ENCODE measurements around the gene COX6A1. TPM values are rescaled to one million over a fixed set of nuclear protein-coding genes. Genes with fewer than 3 reads are reported as not detected.

The COX6A1 gene
- total and polyA plus RNA-seq, 3 experiments from 2014 or later: 475 to 785 (median 475) TPM

GRCh38 chr12:120470150-120470784 lies 32.4 kb downstream of the COX6A1 start:
- peaks cover 46% of the 10 kb centered on the region for H3K4me1 ChIP-seq (ENCODE audit: insufficient read depth, low read length)
- H3K27ac ChIP-seq (ENCODE audit: low read depth, low read length): peak overlapping the region; percentile 73
- no peaks in the 10 kb centered on the region for H3K9me3 Mint-ChIP-seq
- peak overlapping the region; percentile 79 to 97 (median 92) for H3K27ac Mint-ChIP-seq
- peaks cover 46 to 61% (median 54%) of the 10 kb centered on the region in 3 donors for H3K4me1 Mint-ChIP-seq
- ChIA-PET CTCF (interaction anchor here (0.7 to 4.9 kb wide), 16 partner anchors 11 to 421 kb away, joined by 3 to 36 read pairs (median 4); partner anchors contain the start of gene DYNLL1), POLR2A (interaction anchor here (0.5 to 3.2 kb wide), 4 partner anchors 26 to 978 kb away, joined by 3 to 36 read pairs (median 12); partner anchors contain the start of genes DYNLL1, POP5, RNU4-1 and RNU4-2)
- no peak for DNase-seq
- H3K36me3 ChIP-seq (ENCODE audit: insufficient read depth, low read length): peaks cover 16% of the 10 kb centered on the region
- H3K36me3 Mint-ChIP-seq: peaks cover 2 to 24% (median 8%) of the 10 kb centered on the region in 3 donors
- H3K27me3 ChIP-seq (ENCODE audit: insufficient read depth, low read length, poor library complexity, severe bottlenecking): no peaks in the 10 kb centered on the region
- peak overlapping the region; percentile 86 for H3K4me3 ChIP-seq (ENCODE audit: low read length)
- no peaks in the 10 kb centered on the region for H3K9me3 ChIP-seq (ENCODE audit: low read length)
- H3K27me3 Mint-ChIP-seq: peaks cover 0 to 3% of the 10 kb centered on the region in 2 donors
- H3K4me3 Mint-ChIP-seq: peak overlapping the region; percentile 81 to 96 (median 92)

GRCh38 chr12:120472521-120472920 lies 34.6 kb downstream of the COX6A1 start:
- no peak overlapping the region for H3K4me3 ChIP-seq (ENCODE audit: low read length)
- ChIA-PET POLR2A (interaction anchor here (0.6 kb wide), 1 partner anchor 169 kb away, joined by 4 read pairs; no protein-coding TSS in a partner anchor), CTCF (interaction anchor here (0.7 to 1.3 kb wide), 2 partner anchors 11 to 170 kb away, joined by 3 to 4 read pairs; partner anchors contain the start of gene SIRT4)
- DNase-seq: no peak
- peaks cover under 1 to 5% (median 3%) of the 10 kb centered on the region in 3 donors for H3K36me3 Mint-ChIP-seq
- peak overlapping the region; percentile 44 for H3K27ac ChIP-seq (ENCODE audit: low read depth, low read length)
- no peaks in the 10 kb centered on the region for H3K9me3 ChIP-seq (ENCODE audit: low read length)
- H3K4me1 ChIP-seq (ENCODE audit: insufficient read depth, low read length): peaks cover 26% of the 10 kb centered on the region
- H3K4me3 Mint-ChIP-seq: peak overlapping the region in 1 of 7 donors; percentile 19
- H3K36me3 ChIP-seq (ENCODE audit: insufficient read depth, low read length): no peaks in the 10 kb centered on the region
- peak overlapping the region in 3 of 8 donors; percentile 6 to 47 (median 45) for H3K27ac Mint-ChIP-seq
- H3K27me3 Mint-ChIP-seq: peaks cover 0 to 3% of the 10 kb centered on the region in 2 donors
- H3K9me3 Mint-ChIP-seq: no peaks in the 10 kb centered on the region
- H3K4me1 Mint-ChIP-seq: peaks cover 30 to 43% (median 31%) of the 10 kb centered on the region in 3 donors
- no peaks in the 10 kb centered on the region for H3K27me3 ChIP-seq (ENCODE audit: insufficient read depth, low read length, poor library complexity, severe bottlenecking)

GRCh38 chr12:120473807-120474615 lies 36.1 kb downstream of the COX6A1 start:
- Histone ChIP-seq H3K36me3 (ENCODE audit: insufficient read depth, low read length) (no peaks in the 10 kb centered on the region), H3K27me3 (ENCODE audit: insufficient read depth, low read length, poor library complexity, severe bottlenecking) (no peaks in the 10 kb centered on the region), H3K4me3 (ENCODE audit: low read length) (no peak overlapping the region), H3K9me3 (ENCODE audit: low read length) (no peaks in the 10 kb centered on the region), H3K27ac (ENCODE audit: low read depth, low read length) (no peak overlapping the region), H3K4me1 (ENCODE audit: insufficient read depth, low read length) (peaks cover 16% of the 10 kb centered on the region)
- Mint-ChIP-seq H3K9me3 (no peaks in the 10 kb centered on the region), H3K4me3 (peak overlapping the region in 1 of 7 donors; percentile 8), H3K4me1 (peaks cover 20 to 33% (median 21%) of the 10 kb centered on the region in 3 donors), H3K36me3 (peaks cover 0 to 3% (median 0%) of the 10 kb centered on the region in 3 donors), H3K27ac (no peak overlapping the region), H3K27me3 (no peaks in the 10 kb centered on the region)
- ChIA-PET POLR2A (no interaction called here), CTCF (interaction anchor here (0.6 to 1.6 kb wide), 4 partner anchors 17 to 133 kb away, joined by 3 to 5 read pairs (median 4); no protein-coding TSS in a partner anchor)
- no peak for DNase-seq

- ChIA-PET POLR2A (interaction anchor here (0.6 kb wide), 1 partner anchor 565 kb away, joined by 4 read pairs; no protein-coding TSS in a partner anchor), CTCF (interaction anchor here (0.9 to 1.6 kb wide), 3 partner anchors 22 to 35 kb away, joined by 3 to 5 read pairs (median 4); no protein-coding TSS in a partner anchor)
- no peak for DNase-seq
- peaks cover 24 to 36% (median 24%) of the 10 kb centered on the region in 3 donors for H3K4me1 Mint-ChIP-seq
- no peak overlapping the region for H3K4me3 Mint-ChIP-seq
- H3K36me3 ChIP-seq (ENCODE audit: insufficient read depth, low read length): no peaks in the 10 kb centered on the region
- no peak overlapping the region for H3K4me3 ChIP-seq (ENCODE audit: low read length)
- H3K27me3 ChIP-seq (ENCODE audit: insufficient read depth, low read length, poor library complexity, severe bottlenecking): no peaks in the 10 kb centered on the region
- H3K27ac Mint-ChIP-seq: peak overlapping the region in 1 of 8 donors; percentile 0
- H3K27me3 Mint-ChIP-seq: no peaks in the 10 kb centered on the region
- H3K36me3 Mint-ChIP-seq: peaks cover 0 to 3% (median 0%) of the 10 kb centered on the region in 3 donors
- H3K27ac ChIP-seq (ENCODE audit: low read depth, low read length): no peak overlapping the region
- H3K9me3 ChIP-seq (ENCODE audit: low read length): no peaks in the 10 kb centered on the region
- H3K4me1 ChIP-seq (ENCODE audit: insufficient read depth, low read length): peaks cover 18% of the 10 kb centered on the region
- H3K9me3 Mint-ChIP-seq: no peaks in the 10 kb centered on the region
Observed at GRCh38 chr12:120474616-120474960, 36.7 kb downstream of the COX6A1 start.

DNA sequence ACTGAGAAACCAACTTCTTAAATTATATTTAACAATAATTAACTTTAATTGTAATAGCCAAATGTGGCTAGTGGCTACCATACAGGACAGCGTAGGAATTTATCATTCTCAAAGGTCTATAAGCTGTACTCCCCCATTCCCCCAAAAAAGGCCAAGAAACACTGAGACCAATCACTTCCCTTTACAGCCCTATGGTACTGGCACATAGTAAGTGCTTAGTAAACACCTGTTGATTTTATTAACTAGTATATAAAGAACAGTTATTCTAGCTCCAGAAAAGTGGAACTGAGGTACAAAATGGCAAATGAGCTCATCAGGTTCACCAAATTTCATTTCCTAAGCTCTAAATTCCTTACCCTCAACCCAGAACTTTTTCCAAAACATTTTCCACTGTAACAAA lies 37.7 kb downstream of the COX6A1 start:
- no peak overlapping the region for H3K4me3 ChIP-seq (ENCODE audit: low read length)
- no peaks in the 10 kb centered on the region for H3K27me3 ChIP-seq (ENCODE audit: insufficient read depth, low read length, poor library complexity, severe bottlenecking)
- no peaks in the 10 kb centered on the region for H3K9me3 ChIP-seq (ENCODE audit: low read length)
- no peak overlapping the region for H3K27ac ChIP-seq (ENCODE audit: low read depth, low read length)
- ChIA-PET POLR2A (no interaction called here), CTCF (interaction anchor here (0.9 to 1.6 kb wide), 3 partner anchors 21 to 46 kb away, joined by 3 to 5 read pairs (median 3); no protein-coding TSS in a partner anchor)
- H3K36me3 ChIP-seq (ENCODE audit: insufficient read depth, low read length): no peaks in the 10 kb centered on the region
- Mint-ChIP-seq H3K4me1 (peaks cover 29 to 39% (median 29%) of the 10 kb centered on the region in 3 donors), H3K9me3 (no peaks in the 10 kb centered on the region), H3K27ac (no peak overlapping the region), H3K27me3 (no peaks in the 10 kb centered on the region), H3K36me3 (no peaks in the 10 kb centered on the region), H3K4me3 (no peak overlapping the region)
- no peak for DNase-seq
- peaks cover 23% of the 10 kb centered on the region for H3K4me1 ChIP-seq (ENCODE audit: insufficient read depth, low read length)

- ChIA-PET POLR2A (no interaction called here), CTCF (interaction anchor here (0.6 to 1.2 kb wide), 4 partner anchors 10 to 72 kb away, joined by 3 to 4 read pairs (median 3); no protein-coding TSS in a partner anchor)
- Histone ChIP-seq H3K9me3 (ENCODE audit: low read length) (no peaks in the 10 kb centered on the region), H3K4me3 (ENCODE audit: low read length) (no peak overlapping the region), H3K27me3 (ENCODE audit: insufficient read depth, low read length, poor library complexity, severe bottlenecking) (no peaks in the 10 kb centered on the region), H3K27ac (ENCODE audit: low read depth, low read length) (no peak overlapping the region), H3K4me1 (ENCODE audit: insufficient read depth, low read length) (peaks cover 25% of the 10 kb centered on the region), H3K36me3 (ENCODE audit: insufficient read depth, low read length) (no peaks in the 10 kb centered on the region)
- DNase-seq: no peak
- peaks cover 33 to 42% (median 37%) of the 10 kb centered on the region in 3 donors for H3K4me1 Mint-ChIP-seq
- no peaks in the 10 kb centered on the region for H3K9me3 Mint-ChIP-seq
- H3K27me3 Mint-ChIP-seq: no peaks in the 10 kb centered on the region
- H3K36me3 Mint-ChIP-seq: peaks cover 0 to 3% (median 0%) of the 10 kb centered on the region in 3 donors
- peak overlapping the region in 4 of 7 donors; percentile 55 to 83 (median 66) for H3K4me3 Mint-ChIP-seq
- H3K27ac Mint-ChIP-seq: peak overlapping the region in 7 of 8 donors; percentile 12 to 94 (median 74)
Observed at GRCh38 chr12:120479458-120479857, 41.5 kb downstream of the COX6A1 start.

DNA sequence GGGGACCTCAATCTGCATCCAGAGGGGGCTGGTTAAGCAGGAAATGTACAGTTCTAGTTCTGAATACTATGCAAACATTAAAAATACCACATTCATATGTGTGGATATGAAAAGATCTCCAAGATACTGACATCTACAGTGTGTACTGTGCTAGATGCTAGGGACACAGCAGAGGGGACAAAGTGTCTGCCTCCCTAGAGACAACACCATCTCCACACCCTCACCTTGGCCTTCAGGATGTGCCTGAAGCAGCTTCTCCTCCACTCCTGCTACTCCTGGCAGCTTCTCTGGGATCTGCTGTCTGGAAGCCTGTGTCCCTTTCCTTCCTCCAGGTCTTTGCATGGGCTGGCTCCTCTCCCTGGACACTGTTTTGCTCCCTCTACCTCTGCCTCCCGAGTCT lies 42.3 kb downstream of the COX6A1 start:
- Histone ChIP-seq H3K4me1 (ENCODE audit: insufficient read depth, low read length) (peaks cover 25% of the 10 kb centered on the region), H3K9me3 (ENCODE audit: low read length) (no peaks in the 10 kb centered on the region), H3K27me3 (ENCODE audit: insufficient read depth, low read length, poor library complexity, severe bottlenecking) (no peaks in the 10 kb centered on the region), H3K27ac (ENCODE audit: low read depth, low read length) (peak overlapping the region; percentile 3), H3K36me3 (ENCODE audit: insufficient read depth, low read length) (no peaks in the 10 kb centered on the region), H3K4me3 (ENCODE audit: low read length) (no peak overlapping the region)
- Mint-ChIP-seq H3K27me3 (no peaks in the 10 kb centered on the region), H3K27ac (peak overlapping the region; percentile 20 to 98 (median 86)), H3K9me3 (no peaks in the 10 kb centered on the region), H3K4me1 (peaks cover 33 to 39% (median 37%) of the 10 kb centered on the region in 3 donors), H3K4me3 (peak overlapping the region in 4 of 7 donors; percentile 26 to 83 (median 74)), H3K36me3 (peaks cover 0 to 3% (median 0%) of the 10 kb centered on the region in 3 donors)
- ChIA-PET POLR2A (no interaction called here), CTCF (interaction anchor here (1.4 to 2.3 kb wide), 2 partner anchors 10 to 11 kb away, joined by 3 to 7 read pairs; partner anchors contain the start of gene SRSF9)
- no peak for DNase-seq
